ENCODE measurements around the gene TUBGCP2.
A peak's percentile ranks its signal among the peaks of the same experiment; 100 is the strongest.
"Not testable (repeated sequence)": the region's sequence is repeated elsewhere in the genome, so short reads cannot be mapped to it uniquely, and the experiment has no call there.

TUBGCP2 gene

DNA sequence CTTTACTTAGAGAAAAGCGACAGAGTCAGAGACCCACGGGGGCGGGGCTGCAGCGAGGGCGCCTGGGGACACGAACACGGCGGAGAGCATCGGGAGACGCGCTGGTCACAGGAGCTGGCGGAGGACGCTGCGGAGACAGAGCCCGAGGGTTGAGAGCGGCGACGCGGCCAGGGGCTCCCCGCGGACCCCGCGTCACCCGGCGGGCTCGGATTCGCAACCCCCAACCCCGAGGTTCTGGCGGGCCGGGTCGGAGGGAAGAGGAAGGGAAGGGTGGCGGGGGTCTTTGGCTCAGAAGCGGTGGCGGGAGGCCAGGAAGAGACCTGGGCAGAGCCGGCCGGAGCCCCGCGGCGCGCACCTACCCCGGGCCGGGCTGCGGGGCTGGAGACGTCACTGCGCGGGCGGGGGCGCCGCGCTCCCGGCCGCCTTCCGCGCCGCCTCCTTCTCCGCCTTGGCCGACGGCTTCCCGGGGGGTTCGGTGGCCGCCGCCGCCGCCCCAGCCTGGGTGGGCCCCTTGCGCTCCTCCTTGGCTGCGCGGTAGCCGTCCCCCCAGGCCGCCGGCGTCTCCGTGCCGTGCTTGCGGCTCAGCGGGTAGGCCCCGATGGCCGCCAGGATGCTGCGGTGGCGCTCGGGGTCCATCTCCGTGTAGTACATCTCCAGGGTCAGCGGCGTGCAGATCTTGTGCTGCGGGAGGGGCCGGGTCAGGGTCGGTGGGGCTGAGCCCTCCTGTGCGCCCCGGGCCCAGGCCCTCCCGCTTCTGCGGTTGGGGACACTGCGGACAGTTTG, 17.0 kb upstream of the TUBGCP2 start:
- no peak for DNase-seq (ENCODE audit: low read depth in 2 of 3, low spot score in 2 of 3)

GRCh38 chr10:133324857-133325260, 16.2 kb upstream of the TUBGCP2 start:
- no peak for DNase-seq (ENCODE audit: low read depth in 2 of 3, low spot score in 2 of 3)

DNA sequence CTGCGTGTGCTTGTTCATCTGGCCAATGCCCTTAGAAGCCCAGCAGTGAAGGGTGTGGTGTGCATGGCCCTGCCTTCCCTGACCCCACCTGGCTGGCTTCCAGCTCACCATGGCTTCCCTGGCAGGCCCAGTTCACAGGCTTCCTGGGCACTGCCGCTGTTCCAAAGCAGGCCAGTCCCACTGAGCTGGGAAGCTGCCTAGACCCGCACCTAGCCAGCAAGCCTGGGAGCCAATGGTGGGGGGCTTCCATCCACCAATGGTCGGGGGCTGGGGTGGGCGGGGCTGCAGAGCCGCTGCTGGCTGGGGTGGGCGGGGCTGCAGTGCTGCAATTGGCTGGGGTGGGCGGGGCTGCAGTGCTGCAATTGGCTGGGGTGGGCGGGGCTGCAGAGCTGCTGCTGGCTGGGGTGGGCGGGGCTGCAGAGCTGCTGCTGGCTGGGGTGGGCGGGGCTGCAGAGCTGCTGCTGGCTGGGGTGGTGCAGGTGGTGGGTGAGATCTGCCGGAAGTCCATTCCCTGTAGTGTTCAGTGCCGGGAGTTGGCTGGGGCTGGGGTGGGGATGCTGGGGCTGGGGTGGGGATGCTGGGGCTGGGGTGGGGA, 15.6 kb upstream of the TUBGCP2 start:
- DNase-seq (ENCODE audit: low read depth in 2 of 3, low spot score in 2 of 3) = peak in 1 of 3 experiments; percentile 39

GRCh38 chr10:133322064-133322709, 13.5 kb upstream of the TUBGCP2 start:
- DNase-seq (ENCODE audit: low read depth in 2 of 3, low spot score in 2 of 3) = not testable (repeated sequence)

- DNase-seq (ENCODE audit: low read depth in 2 of 3, low spot score in 2 of 3) = not testable (repeated sequence)
Measured at GRCh38 chr10:133320852-133321422, 12.3 kb upstream of the TUBGCP2 start.

- peak in 1 of 3 experiments; percentile 41 for DNase-seq (ENCODE audit: low read depth in 2 of 3, low spot score in 2 of 3)
Measured at GRCh38 chr10:133318494-133319127, 9.9 kb upstream of the TUBGCP2 start.

DNA sequence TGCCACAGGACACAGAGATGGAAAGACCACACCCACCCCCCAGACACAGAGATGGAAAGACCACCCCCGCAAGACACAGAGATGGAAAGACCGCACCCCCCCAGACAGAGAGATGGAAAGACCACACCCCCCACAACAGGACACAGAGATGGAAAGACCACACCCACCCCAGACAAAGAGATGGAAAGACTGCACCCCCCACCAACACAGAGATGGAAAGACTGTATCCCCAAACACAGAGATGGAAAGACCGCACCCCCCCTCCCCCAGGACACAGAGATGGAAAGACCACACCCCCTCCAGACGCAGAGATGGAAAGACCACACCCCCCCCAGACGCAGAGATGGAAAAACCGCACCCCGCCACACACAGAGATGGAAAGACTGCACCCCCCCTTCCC, 8.1 kb upstream of the TUBGCP2 start:
- DNase-seq (ENCODE audit: low read depth in 2 of 3, low spot score in 2 of 3) = no peak

DNA sequence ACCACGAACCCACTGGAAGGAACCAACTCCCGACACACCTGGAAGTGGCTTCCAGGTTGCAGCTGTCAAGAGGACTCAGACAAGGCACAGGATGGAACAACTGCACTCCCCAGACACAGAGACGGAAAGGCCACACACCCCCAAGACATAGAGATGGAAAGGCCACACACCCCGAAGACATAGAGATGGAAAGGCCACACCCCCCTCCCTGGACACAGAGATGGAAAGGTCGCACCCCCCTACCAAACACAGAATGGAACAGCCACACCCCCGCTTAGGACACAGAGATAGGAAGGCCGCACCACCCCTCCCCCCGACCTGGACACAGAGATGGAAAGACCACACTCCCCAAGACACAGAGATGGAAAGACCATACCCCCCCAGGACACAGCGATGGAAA, 7.6 kb upstream of the TUBGCP2 start:
- DNase-seq (ENCODE audit: low read depth in 2 of 3, low spot score in 2 of 3) = no peak

- DNase-seq (ENCODE audit: low read depth in 2 of 3, low spot score in 2 of 3) = no peak
Measured at GRCh38 chr10:133315847-133316246, 7.2 kb upstream of the TUBGCP2 start.

GRCh38 chr10:133314911-133315310, 6.2 kb upstream of the TUBGCP2 start:
- no peak for DNase-seq (ENCODE audit: low read depth in 2 of 3, low spot score in 2 of 3)

DNA sequence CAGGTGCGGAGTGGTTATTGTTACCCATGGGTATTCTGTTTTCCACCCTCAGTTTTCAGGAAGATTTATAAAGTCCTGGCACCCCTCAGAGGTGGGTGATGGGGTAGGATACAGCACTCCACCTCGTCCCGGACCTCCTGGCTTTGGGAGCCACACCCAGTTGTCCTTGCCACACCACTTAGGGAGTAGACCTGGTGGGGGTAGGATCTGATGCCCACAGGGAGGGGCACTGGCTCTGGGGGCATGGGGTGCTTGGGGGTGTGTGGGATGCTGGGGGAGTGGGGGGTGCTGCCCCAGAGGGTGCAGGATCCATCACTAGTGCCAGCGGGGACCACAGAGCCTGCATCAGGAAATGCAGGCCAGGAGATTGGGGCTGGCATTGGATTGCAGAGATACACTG, 4.5 kb upstream of the TUBGCP2 start:
- DNase-seq (ENCODE audit: low read depth in 2 of 3, low spot score in 2 of 3) = no peak

DNA sequence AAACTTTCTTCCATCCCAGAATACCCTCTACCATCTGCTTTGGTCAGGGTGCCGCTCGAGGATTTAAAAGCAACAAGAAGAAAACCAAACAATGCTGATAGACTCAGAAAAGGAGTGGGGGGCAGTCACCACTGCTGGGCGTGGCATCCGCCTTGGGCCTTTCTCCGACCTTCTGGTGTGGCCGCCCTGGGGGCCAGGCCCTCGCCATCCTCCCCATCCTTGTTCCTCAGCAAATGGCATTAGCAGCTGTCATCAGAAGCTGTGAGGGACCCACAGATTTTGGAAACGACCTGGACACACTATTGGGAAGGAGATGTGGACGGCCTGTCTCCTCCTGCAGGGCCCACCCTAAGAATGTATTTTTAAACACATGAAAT, 4.1 kb upstream of the TUBGCP2 start:
- DNase-seq (ENCODE audit: low read depth in 2 of 3, low spot score in 2 of 3) = no peak

DNA sequence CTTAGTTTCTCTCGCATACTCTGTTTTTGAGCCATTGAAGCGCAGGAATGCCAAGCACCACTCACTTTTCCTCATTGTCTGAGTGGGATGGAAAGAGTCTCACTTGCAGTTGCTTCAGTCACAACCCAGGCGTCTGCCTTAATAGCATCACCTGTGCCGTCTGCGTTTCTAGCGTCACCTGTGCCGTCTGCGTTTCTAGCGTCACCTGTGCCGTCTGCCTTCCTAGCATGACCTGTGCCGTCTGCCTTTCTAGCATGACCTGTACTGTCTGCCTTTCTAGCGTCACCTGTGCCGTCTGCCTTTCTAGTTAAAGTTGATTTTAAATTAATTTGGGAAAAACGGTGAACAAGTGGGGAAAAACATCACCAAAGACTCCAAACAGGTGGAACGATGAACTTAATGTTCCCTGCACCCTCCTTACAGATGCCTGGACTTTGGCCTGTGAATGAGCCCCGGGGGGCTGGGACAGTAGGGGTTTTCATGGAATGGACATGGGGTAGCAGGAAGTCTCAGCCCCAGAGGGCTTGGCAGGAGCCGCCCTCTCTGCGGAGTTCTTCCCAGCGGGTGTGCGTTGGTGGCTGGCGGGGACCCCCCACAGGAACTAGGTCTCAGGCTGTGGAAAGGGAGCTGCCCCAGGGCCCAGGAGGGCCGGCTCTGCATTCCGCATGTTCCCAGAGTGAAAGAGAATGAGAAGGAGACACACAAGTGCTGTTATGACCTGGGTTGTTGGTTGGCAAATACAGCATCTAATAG, 3.5 kb upstream of the TUBGCP2 start:
- no peak for DNase-seq (ENCODE audit: low read depth in 2 of 3, low spot score in 2 of 3)

GRCh38 chr10:133311570-133311969, 2.9 kb upstream of the TUBGCP2 start:
- no peak for DNase-seq (ENCODE audit: low read depth in 2 of 3, low spot score in 2 of 3)

GRCh38 chr10:133310789-133311188, 2.1 kb upstream of the TUBGCP2 start:
- DNase-seq (ENCODE audit: low read depth in 2 of 3, low spot score in 2 of 3) = no peak

- no peak for DNase-seq (ENCODE audit: low read depth in 2 of 3, low spot score in 2 of 3)
Measured at GRCh38 chr10:133310399-133310755, 1.7 kb upstream of the TUBGCP2 start.

DNA sequence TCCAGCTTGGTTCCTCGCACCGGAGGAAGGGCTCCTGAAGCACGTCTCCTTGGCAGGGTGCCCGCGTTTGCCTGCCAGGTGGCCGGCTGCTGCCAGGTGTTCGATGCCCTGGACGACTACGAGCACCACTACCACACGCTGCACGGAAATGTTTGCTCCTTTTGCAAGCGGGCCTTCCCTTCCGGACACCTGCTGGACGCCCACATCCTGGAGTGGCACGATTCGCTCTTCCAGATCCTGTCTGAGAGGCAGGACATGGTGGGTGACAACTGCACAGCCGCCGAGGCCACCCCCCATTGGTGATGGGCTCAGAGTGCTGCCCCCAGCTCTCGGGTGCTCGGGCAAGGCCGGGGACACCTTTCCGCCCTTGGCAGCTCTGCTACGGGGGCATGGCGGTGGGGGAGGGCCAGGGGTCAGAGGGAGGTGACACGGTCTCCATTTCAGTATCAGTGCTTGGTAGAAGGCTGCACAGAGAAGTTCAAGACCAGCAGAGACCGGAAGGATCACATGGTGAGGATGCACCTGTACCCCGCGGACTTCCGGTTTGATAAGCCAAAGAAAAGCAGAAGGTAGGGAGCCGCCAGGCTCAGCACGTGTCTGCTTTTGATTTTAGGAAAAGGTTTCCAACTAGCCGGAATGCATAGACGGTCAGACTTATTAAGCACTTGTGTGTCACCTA, 1.2 kb upstream of the TUBGCP2 start:
- no peak for DNase-seq (ENCODE audit: low read depth in 2 of 3, low spot score in 2 of 3)

DNA sequence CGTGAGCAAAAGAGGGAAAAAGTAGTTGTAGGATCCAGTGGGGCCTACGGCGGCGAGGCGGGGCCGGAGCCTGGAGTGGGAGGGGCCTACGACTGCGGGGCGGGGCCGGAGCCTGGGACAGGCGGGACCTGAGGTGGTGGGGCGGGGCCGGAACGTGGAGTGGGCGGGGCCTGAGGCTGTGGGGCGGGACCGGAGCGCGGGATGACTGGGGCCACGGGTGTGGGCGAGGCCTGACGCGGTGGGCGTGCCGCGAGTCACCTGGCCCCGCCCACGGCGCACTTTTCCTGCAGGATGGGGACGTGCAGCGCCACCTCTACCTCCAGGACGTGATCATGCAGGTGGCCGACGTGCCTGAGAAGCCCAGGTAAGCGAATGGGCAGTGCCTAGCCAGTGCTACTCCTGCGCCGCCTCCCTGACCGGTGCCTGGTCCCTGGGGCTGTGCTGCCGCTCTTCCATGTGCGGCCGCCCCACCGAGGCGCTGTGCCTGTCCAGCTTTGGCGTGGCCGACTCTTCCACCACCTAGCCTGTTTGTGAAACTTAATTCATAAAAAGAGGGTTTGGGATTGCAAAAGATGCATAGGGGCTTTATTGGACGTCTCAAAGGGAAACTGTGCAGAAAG, 538 bp upstream of the TUBGCP2 start:
- DNase-seq (ENCODE audit: low read depth in 2 of 3, low spot score in 2 of 3) = peak; percentile 83 to 92 (median 84)

DNA sequence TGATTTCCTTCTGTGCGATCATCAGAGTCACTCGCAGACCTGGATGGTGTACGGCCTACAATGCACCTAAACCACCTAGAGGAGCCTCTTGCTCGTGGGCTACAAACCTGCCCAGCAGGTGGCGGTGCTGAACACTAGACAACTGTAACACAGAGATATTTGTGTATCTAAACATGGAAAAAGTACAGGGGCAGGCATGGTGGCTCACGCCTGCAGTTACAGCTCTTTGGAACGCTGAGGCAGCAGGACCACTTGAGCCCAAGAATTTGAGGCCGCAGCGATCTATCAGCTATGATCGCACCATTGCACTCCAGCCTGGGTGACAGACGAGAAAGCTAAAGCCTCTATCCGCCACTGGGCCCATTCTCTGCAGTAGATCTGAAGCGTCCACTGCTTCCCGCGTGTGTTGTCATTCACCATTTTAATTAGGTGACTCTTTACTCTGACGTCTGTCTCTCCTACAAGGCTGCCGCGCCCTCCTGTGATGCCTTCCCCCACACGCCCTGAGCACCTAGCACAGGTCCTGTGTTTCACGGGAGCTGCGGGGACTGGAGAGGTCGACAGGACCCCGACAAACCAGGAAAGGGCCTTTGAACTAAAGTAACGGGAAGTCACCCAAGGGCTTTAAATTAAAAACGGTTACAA, 774 bp downstream of the TUBGCP2 start:
- DNase-seq (ENCODE audit: low read depth in 2 of 3, low spot score in 2 of 3) = peak in 2 of 3 experiments; percentile 38 to 59

Measured in activated CD8-positive, alpha-beta memory T cell treated with anti-CD3 and anti-CD28 coated beads for 48 hours (primary cell).